OCI-LY1 (cell line): ENCODE measurements around the gene EMB.

ENCODE experiments used
- EZH2 ChIP-seq: fragments of 200-600 bp; sonication (generic), shearing (Covaris generic); IDR thresholded peaks from 2 replicates; pipeline ENCODE4 v1.8.0; 2017; ENCODE audit warnings: borderline replicate concordance, mixed run types, mild to moderate bottlenecking, antibody characterized with exemption, low read length, moderate library complexity, mixed read lengths
- TF ChIP-seq, protein P1 (sequence below): fragments of 200-600 bp; sonication (generic), shearing (Covaris generic); IDR thresholded peaks from 2 replicates; pipeline ENCODE4 v1.5.1; 2017; ENCODE audit warnings: mild to moderate bottlenecking, antibody characterized with exemption, low read length, moderate library complexity, mixed read lengths

DNA sequence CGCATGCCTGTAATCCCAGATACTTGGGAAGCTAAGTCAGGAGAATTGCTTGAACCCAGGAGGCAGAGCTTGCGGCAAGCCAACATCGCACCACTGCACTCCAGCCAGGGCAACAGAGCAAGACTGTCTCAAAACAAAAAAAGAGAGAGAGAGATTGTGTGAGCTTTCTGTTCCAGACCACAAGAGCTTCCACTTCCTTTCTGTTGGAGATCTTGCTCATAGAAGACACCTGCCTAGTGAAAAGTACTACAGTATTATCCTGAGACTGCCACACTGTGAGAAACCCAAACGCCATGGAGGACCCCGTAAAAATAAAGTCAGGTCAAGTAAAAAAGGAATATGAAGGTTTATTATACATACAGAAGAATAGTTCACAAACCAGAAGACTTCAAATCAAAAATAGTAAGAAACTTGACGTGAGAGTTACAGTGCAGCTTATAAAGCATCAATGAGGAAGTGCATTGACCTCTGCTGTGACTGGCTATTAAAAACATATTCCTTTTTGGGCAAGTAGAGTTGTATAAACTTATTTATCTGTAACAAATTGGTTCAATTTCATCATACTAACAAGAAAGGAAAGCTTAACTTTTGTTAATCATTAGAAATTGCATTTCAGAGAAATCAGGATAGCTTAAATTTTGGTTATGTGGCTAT is 4.3 kb upstream of the EMB start:
- TF ChIP-seq, protein P1, sequence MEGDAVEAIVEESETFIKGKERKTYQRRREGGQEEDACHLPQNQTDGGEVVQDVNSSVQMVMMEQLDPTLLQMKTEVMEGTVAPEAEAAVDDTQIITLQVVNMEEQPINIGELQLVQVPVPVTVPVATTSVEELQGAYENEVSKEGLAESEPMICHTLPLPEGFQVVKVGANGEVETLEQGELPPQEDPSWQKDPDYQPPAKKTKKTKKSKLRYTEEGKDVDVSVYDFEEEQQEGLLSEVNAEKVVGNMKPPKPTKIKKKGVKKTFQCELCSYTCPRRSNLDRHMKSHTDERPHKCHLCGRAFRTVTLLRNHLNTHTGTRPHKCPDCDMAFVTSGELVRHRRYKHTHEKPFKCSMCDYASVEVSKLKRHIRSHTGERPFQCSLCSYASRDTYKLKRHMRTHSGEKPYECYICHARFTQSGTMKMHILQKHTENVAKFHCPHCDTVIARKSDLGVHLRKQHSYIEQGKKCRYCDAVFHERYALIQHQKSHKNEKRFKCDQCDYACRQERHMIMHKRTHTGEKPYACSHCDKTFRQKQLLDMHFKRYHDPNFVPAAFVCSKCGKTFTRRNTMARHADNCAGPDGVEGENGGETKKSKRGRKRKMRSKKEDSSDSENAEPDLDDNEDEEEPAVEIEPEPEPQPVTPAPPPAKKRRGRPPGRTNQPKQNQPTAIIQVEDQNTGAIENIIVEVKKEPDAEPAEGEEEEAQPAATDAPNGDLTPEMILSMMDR = no peak
- TF ChIP-seq EZH2 = no peak
